Heart left ventricle (tissue), 13 donors: ENCODE measurements around the gene DLX5.

ENCODE experiments used
- CTCF ChIP-seq, 12 donors: fragments of 200-600 bp; sonication (generic) in 4 of 12; IDR thresholded peaks; one replicate each; pipeline versions ENCODE4 v1.5.0 to v1.8.0; 2018 to 2022; ENCODE audit warnings: antibody characterized with exemption in 12 of 12, mild to moderate bottlenecking in 5 of 12
- POLR2A ChIP-seq, 2 donors: fragments of 450-650 bp; IDR thresholded peaks; one replicate each; pipeline ENCODE4 v1.6.1; 2017; ENCODE audit warnings: antibody characterized with exemption in 2 of 2, mild to moderate bottlenecking in 2 of 2, moderate library complexity in 2 of 2
- donor health status: ischemic (EF 13 %, LVEDD 7.1; RV severe dilation, severe dysfunction).
- donor health status: DM: no; HTN: yes; CAD: no.
- donor health status: DM: no; HTN: no; CAD: no.
- donor health status: ischemic (EF 25% LVEDD 6.9; RV normal size, moderate dysfunction).
- donor health status: ischemic (EF 25% LVEDD 5.7; RV mildly dilated, moderate dysfunction).
- donor health status: ischemic (EF 35%, LVEDD 5.7; RV mildly dilated, moderate dysfunction).
- donor health status: nonischemic (EF 11% LVEDD 7.7; RV severe dilation, severe dysfunction).
- donor health status: DM: yes; HTN: yes; CAD: no.
- donor health status: PGD.
- donor health status: ischemic (EF 29% LVEDD 5.4; RV normal size, mild dysfunction).
- donor health status: nonischemic (EF 23%, LVEDD 6.1; RV moderate dilation, normal function).

GRCh38 chr7:96998333-96998732 lies 26.3 kb downstream of the DLX5 start:
- TF ChIP-seq CTCF (IDR thresholded peaks at IDR 0.05) (no peak), POLR2A (IDR thresholded peaks at IDR 0.05) (no peak)
